Stomach (tissue), 9 donors: ENCODE results near the gene EDA. TPM values are rescaled to one million over a fixed set of nuclear protein-coding genes. Genes with fewer than 3 reads are reported as not detected.

Source experiments
- DNase-seq, 2 donors: peaks; one replicate each; pipeline versions ENCODE4 v3.0.0 to v3.0.0-alpha.2; 2013 to 2019
- H3K27ac ChIP-seq, 5 donors: fragments of 200-600 bp in 4 of 5; sonication (generic) in 4 of 5; one replicate each; pipeline ENCODE4 v1.5.1; 2013 to 2019; ENCODE audit warnings: mild to moderate bottlenecking in 1 of 5, moderate library complexity in 1 of 5
- H3K27me3 ChIP-seq, 3 donors: fragments of 200-600 bp; sonication (generic); one replicate each; pipeline ENCODE4 v1.5.1; 2017 to 2019; ENCODE audit warnings: mixed run types in 1 of 3
- H3K36me3 ChIP-seq, 4 donors: fragments of 200-600 bp; sonication (generic); 1 replicate in 3 of 4; 2 replicates in 1 of 4; pipeline ENCODE4 v1.5.1; 2016 to 2019
- H3K4me1 ChIP-seq, 4 donors: fragments of 200-600 bp; sonication (generic); one replicate each; pipeline ENCODE4 v1.5.1; 2016 to 2019
- H3K4me3 ChIP-seq, 4 donors: fragments of 200-600 bp; sonication (generic) in 3 of 4; one replicate each; pipeline ENCODE4 v1.5.1; 2016 to 2019; ENCODE audit warnings: mild to moderate bottlenecking in 1 of 4
- H3K9me3 ChIP-seq, 4 donors: fragments of 200-600 bp; sonication (generic); one replicate each; pipeline ENCODE4 v1.5.1; 2016 to 2019
- EP300 ChIP-seq: sonication (generic); formaldehyde crosslinking; IDR thresholded peaks from one replicate; pipeline ENCODE4 v1.6.1; 2017; ENCODE audit warnings: antibody characterized with exemption
- POLR2A ChIP-seq, 4 donors: fragments of 450-650 bp; IDR thresholded peaks; one replicate each; pipeline ENCODE4 v1.6.1; 2016; ENCODE audit warnings: antibody characterized with exemption in 4 of 4, control low read depth in 2 of 4, mild to moderate bottlenecking in 1 of 4, moderate library complexity in 1 of 4
- POLR2AphosphoS5 ChIP-seq, 3 donors: sonication (generic); formaldehyde crosslinking; IDR thresholded peaks; one replicate each; pipeline ENCODE4 v1.6.1; 2016; ENCODE audit warnings: antibody characterized with exemption in 3 of 3
- WGBS, 5 donors: extraction: QIAGEN DNeasy Blood & Tissue Kit in 3 of 5; methylation state at CpG; one replicate each; pipeline versions ENCODE4 v1.1.5 to v1.1.7; 2013 to 2018; 5-methylcytosine and 5-hydroxymethylcytosine counted together
- intact Hi-C: fragments of 100-400 bp; cut with DNase I; formaldehyde crosslinking; loops from one replicate; pipeline ENCODE4 v1.15.1; 2023; ENCODE audit warnings: low total_unique reads
- polyA plus RNA-seq, 3 donors: library from polyadenylated mRNA; stranded (reverse); fragments of 200-250 nt; gene quantifications; one replicate each; pipeline ENCODE4 v1.2.3, GENCODE V29; 2013
- total RNA-seq, 5 donors: library from RNA; depleted of rRNA; stranded (reverse); fragments of >200 nt; gene quantifications; one replicate each; pipeline versions ENCODE4 v1.1.0 to v1.2.3, GENCODE V29; 2014 to 2016
- TF ChIP-seq, protein P1 (sequence below), 7 experiments: fragments of 450-650 bp in 4 of 7; fragments of 200-600 bp in 3 of 7; sonication (generic) in 3 of 7; IDR thresholded peaks; one replicate each; pipeline ENCODE4 v1.5.1; 2016 to 2019; ENCODE audit warnings: antibody characterized with exemption in 7 of 7, control low read depth in 2 of 7, mild to moderate bottlenecking in 1 of 7
- donor health status: healthy with polysubstance abuse.
- donor health status: Bipolar disorder and iron deficiency.
- donor health status: healthy.

Gene EDA
- total and polyA plus RNA-seq, 8 donors: 1.6 to 26.1 (median 3.1) TPM; not detected in 1

DNA sequence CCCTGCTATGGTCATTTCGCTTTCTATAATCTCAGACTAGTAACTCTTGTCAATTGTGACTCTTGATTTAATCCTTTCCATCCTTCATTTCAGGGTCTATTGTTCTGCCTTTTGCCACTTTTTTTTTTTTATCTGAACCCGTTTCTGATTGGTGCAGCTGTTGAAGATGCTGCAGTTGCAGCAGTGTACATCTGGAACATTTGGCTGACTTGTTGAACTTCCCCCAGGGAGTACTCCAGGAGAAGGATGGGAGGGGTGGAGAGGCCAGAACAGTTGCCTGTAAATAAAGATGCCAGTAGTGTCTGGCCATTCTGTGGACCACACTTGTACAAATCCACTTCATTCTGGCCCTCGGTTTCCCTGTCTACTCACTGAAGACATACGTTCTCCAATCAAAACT lies 1.0 kb upstream of the EDA start:
- TF ChIP-seq POLR2A (IDR thresholded peaks at IDR 0.05) (no peak), POLR2AphosphoS5 (IDR thresholded peaks at IDR 0.05) (no peak), EP300 (no peak)
- TF ChIP-seq, protein P1, sequence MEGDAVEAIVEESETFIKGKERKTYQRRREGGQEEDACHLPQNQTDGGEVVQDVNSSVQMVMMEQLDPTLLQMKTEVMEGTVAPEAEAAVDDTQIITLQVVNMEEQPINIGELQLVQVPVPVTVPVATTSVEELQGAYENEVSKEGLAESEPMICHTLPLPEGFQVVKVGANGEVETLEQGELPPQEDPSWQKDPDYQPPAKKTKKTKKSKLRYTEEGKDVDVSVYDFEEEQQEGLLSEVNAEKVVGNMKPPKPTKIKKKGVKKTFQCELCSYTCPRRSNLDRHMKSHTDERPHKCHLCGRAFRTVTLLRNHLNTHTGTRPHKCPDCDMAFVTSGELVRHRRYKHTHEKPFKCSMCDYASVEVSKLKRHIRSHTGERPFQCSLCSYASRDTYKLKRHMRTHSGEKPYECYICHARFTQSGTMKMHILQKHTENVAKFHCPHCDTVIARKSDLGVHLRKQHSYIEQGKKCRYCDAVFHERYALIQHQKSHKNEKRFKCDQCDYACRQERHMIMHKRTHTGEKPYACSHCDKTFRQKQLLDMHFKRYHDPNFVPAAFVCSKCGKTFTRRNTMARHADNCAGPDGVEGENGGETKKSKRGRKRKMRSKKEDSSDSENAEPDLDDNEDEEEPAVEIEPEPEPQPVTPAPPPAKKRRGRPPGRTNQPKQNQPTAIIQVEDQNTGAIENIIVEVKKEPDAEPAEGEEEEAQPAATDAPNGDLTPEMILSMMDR (IDR thresholded peaks at IDR 0.05): no peak

DNA sequence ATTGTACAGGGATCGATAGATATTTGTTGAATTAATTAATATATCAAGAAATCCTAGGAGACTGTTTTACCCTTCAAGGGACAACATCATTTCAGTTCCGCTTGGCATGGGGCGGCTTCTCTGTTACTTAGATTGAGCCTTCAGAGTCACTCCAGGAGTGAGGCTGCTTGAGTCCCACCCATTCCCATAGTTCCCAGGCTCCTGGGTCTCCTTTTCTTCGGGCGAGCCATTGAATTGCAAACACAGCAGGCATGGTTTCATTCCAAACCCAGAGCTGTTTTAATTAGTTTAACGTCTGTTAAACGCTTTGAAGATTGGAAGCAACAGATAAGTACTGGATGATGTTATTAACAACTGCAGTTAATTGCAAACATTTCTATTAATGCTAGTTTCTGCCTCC lies 571 bp upstream of the EDA start:
- peak overlapping the region; percentile 51 to 69 (median 62) for H3K4me3 ChIP-seq
- no peak overlapping the region for H3K27ac ChIP-seq
- peak in 1 of 2 donors; percentile 28 for DNase-seq
- no peaks in the 10 kb centered on the region for H3K36me3 ChIP-seq
- WGBS, 5 donors: 22 to 52% (median 27%) methylated on average over 7 of the region's 7 CpGs
- H3K27me3 ChIP-seq: peaks cover 0 to 20% (median 8%) of the 10 kb centered on the region in 3 donors
- intact Hi-C loops: no loop called here
- TF ChIP-seq POLR2A (IDR thresholded peaks at IDR 0.05) (no peak), POLR2AphosphoS5 (IDR thresholded peaks at IDR 0.05) (no peak), EP300 (no peak)
- TF ChIP-seq, protein P1 (IDR thresholded peaks at IDR 0.05): no peak
- H3K4me1 ChIP-seq: peaks cover 0 to 16% (median 0%) of the 10 kb centered on the region in 4 donors
- no peaks in the 10 kb centered on the region for H3K9me3 ChIP-seq

More for the DNA sequence above, 1.0 kb upstream of the EDA start:
- H3K9me3 ChIP-seq: no peaks in the 10 kb centered on the region
- peaks cover 0 to 16% (median 0%) of the 10 kb centered on the region in 4 donors for H3K4me1 ChIP-seq
- H3K36me3 ChIP-seq: no peaks in the 10 kb centered on the region
- H3K27ac ChIP-seq: no peak overlapping the region
- H3K4me3 ChIP-seq: peak overlapping the region in 1 of 4 donors; percentile 64
- WGBS, 5 donors: 49 to 73% (median 65%) methylated on average over 4 of the region's 4 CpGs
- intact Hi-C loops: no loop called here
- DNase-seq: peak in 1 of 2 donors; percentile 54
- H3K27me3 ChIP-seq: peaks cover 0 to 20% (median 8%) of the 10 kb centered on the region in 3 donors

DNA sequence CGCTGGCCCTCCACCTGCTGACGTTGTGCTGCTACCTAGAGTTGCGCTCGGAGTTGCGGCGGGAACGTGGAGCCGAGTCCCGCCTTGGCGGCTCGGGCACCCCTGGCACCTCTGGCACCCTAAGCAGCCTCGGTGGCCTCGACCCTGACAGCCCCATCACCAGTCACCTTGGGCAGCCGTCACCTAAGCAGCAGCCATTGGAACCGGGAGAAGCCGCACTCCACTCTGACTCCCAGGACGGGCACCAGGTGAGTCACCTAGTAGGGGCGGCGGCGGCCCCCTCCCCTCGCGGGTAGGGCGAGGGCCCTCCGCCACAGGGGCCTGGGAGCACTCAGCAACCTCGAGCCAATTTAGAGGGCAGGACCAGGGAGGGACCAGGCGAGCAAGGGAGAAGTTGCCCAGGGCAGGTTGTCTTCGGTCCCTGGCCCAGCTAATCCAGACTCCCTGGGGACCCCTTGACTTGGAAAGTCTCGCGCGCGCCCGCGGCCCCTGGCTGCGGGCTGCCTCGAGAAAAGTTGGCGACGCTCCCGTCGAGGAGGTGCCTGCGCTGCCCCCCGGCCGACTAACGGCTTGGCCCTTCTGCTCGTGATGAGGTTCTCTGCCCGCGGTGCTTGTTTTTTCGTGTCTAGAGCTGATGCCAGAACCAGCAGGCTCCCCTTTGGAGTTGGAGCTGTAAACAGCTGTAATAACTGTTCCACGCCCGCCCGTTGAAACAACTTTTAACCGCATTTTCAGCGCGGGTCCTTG lies 717 bp downstream of the EDA start:
- intact Hi-C loops: no loop called here
- Histone ChIP-seq H3K36me3 (no peaks in the 10 kb centered on the region), H3K27ac (peak overlapping the region; percentile 52 to 75 (median 70)), H3K27me3 (peaks cover 0 to 20% (median 8%) of the 10 kb centered on the region in 3 donors), H3K4me3 (peak overlapping the region; percentile 51 to 69 (median 62)), H3K9me3 (no peaks in the 10 kb centered on the region), H3K4me1 (peaks cover 0 to 16% (median 0%) of the 10 kb centered on the region in 4 donors)
- TF ChIP-seq, protein P1 (IDR thresholded peaks at IDR 0.05): no peak
- TF ChIP-seq POLR2AphosphoS5 (IDR thresholded peaks at IDR 0.05) (no peak), EP300 (no peak), POLR2A (IDR thresholded peaks at IDR 0.05) (no peak)
- DNase-seq: peak; percentile 25 to 45
- WGBS, 5 donors: 0 to 46% (median 7%) methylated on average over 18 to 53 of the region's 53 CpGs

DNA sequence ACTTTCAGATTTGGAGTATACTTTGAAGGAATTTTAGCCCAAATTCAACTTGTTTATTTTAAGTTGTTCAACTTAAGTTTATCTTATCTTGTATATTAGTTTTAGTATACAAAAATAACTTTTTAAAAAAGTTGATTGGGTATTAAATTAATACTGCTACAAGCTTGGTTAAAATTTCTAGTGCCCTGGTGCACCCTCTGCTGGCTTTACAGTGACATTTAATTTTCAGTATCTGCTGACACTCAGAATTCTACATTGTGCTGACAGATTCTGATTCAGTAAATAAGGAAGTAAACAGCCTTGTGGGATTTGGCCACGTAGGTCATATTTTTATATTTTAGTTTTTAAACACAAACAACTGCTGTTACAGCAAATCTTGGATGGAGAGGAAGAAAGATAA lies 2.9 kb downstream of the EDA start:
- DNase-seq: peak in 1 of 2 donors; percentile 52
- Histone ChIP-seq H3K9me3 (no peaks in the 10 kb centered on the region), H3K27ac (no peak overlapping the region), H3K27me3 (peaks cover 0 to 20% (median 8%) of the 10 kb centered on the region in 3 donors), H3K36me3 (no peaks in the 10 kb centered on the region), H3K4me3 (no peak overlapping the region), H3K4me1 (peaks cover 0 to 16% (median 0%) of the 10 kb centered on the region in 4 donors)
- intact Hi-C loops: no loop called here
- WGBS, 5 donors: 0% methylated on average over 1 of the region's 1 CpG
- TF ChIP-seq EP300 (no peak), POLR2AphosphoS5 (IDR thresholded peaks at IDR 0.05) (no peak)
- TF ChIP-seq, protein P1 (IDR thresholded peaks at IDR 0.05): peak in 3 of 7 experiments; percentile 27 to 40 (median 36)
